GM19099 (cell line): ENCODE results near the gene RBM47.

Experiments
- POLR2A ChIP-seq: IDR thresholded peaks from 3 replicates; pipeline ENCODE4 v1.6.1; 2011; ENCODE audit warnings: low read depth; ENCODE audit not compliant: insufficient read length; ENCODE audit errors: extremely low read depth

RBM47 gene

GRCh38 chr4:40563401-40563800, 66.3 kb downstream of the RBM47 start:
- no peak for TF ChIP-seq POLR2A

GRCh38 chr4:40562681-40563080, 67.0 kb downstream of the RBM47 start:
- no peak for TF ChIP-seq POLR2A

- TF ChIP-seq POLR2A: no peak
Observed at GRCh38 chr4:40562208-40562607, 67.5 kb downstream of the RBM47 start.

GRCh38 chr4:40559585-40560465, 69.8 kb downstream of the RBM47 start:
- TF ChIP-seq POLR2A: no peak

- no peak for TF ChIP-seq POLR2A
Observed at GRCh38 chr4:40557736-40558135, 71.9 kb downstream of the RBM47 start.

GRCh38 chr4:40555176-40555900, 74.3 kb downstream of the RBM47 start:
- TF ChIP-seq POLR2A: no peak

GRCh38 chr4:40553995-40554394, 75.7 kb downstream of the RBM47 start:
- TF ChIP-seq POLR2A: no peak

GRCh38 chr4:40552536-40552935, 77.1 kb downstream of the RBM47 start:
- no peak for TF ChIP-seq POLR2A

- no peak for TF ChIP-seq POLR2A
Observed at GRCh38 chr4:40550948-40551462, 78.7 kb downstream of the RBM47 start.

- TF ChIP-seq POLR2A: no peak
Observed at GRCh38 chr4:40550196-40550595, 79.5 kb downstream of the RBM47 start.

GRCh38 chr4:40548256-40548655, 81.4 kb downstream of the RBM47 start:
- TF ChIP-seq POLR2A: no peak

- TF ChIP-seq POLR2A: no peak
Observed at GRCh38 chr4:40547789-40548132, 81.9 kb downstream of the RBM47 start.

- TF ChIP-seq POLR2A: no peak
Observed at GRCh38 chr4:40546969-40547788, 82.5 kb downstream of the RBM47 start.

GRCh38 chr4:40546506-40546905, 83.2 kb downstream of the RBM47 start:
- no peak for TF ChIP-seq POLR2A

GRCh38 chr4:40544221-40544620, 85.4 kb downstream of the RBM47 start:
- TF ChIP-seq POLR2A: no peak
